NCI-H345 treated with DMSO at 0.1 percent for 48 hours (cell line): ENCODE data around the gene TAS2R43.
"Not testable (repeated sequence)": the region's sequence is repeated elsewhere in the genome, so short reads cannot be mapped to it uniquely, and the experiment has no call there.

Experiments
- DNase-seq: peaks from one replicate; lab custom pipeline; 2025; ENCODE audit not compliant: unreplicated experiment; lab: John Stamatoyannopoulos, UW

The TAS2R43 gene

GRCh38 chr12:11092128-11092527 lies at the start of gene TAS2R43:
Gene TAS2R43 (minus strand): TSS chr12:11092313. CDS start chr12:11092229, 84 bp downstream.
- DNase-seq, result no peak

GRCh38 chr12:11136075-11136474 lies 44.0 kb upstream of the TAS2R43 start:
- DNase-seq, result no peak

GRCh38 chr12:11134305-11134704 lies 42.2 kb upstream of the TAS2R43 start, which contains the start of gene TAS2R30:
Gene TAS2R30 (minus strand): TSS chr12:11134644. CDS start chr12:11134244, 400 bp downstream.
- no peak for DNase-seq

- DNase-seq, result no peak
Measured at GRCh38 chr12:11133816-11134215, 41.7 kb upstream of the TAS2R43 start.

GRCh38 chr12:11133162-11133561 lies 41.0 kb upstream of the TAS2R43 start:
- DNase-seq, result no peak

- DNase-seq, result no peak
Measured at GRCh38 chr12:11130999-11131398, 38.9 kb upstream of the TAS2R43 start.

GRCh38 chr12:11130382-11130781 lies 38.3 kb upstream of the TAS2R43 start:
- no peak for DNase-seq

- not testable (repeated sequence) for DNase-seq
Measured at GRCh38 chr12:11114130-11114529, 22.0 kb upstream of the TAS2R43 start.

GRCh38 chr12:11111213-11111612 lies 19.1 kb upstream of the TAS2R43 start:
- DNase-seq, result not testable (repeated sequence)

GRCh38 chr12:11108862-11109261 lies 16.7 kb upstream of the TAS2R43 start:
- DNase-seq, result no peak

GRCh38 chr12:11107719-11108118 lies 15.6 kb upstream of the TAS2R43 start:
- DNase-seq, result no peak

- DNase-seq, result no peak
Measured at GRCh38 chr12:11106288-11106687, 14.2 kb upstream of the TAS2R43 start.

- DNase-seq, result no peak
Measured at GRCh38 chr12:11105546-11105945, 13.4 kb upstream of the TAS2R43 start.

GRCh38 chr12:11094910-11095309 lies 2.8 kb upstream of the TAS2R43 start:
- DNase-seq, result not testable (repeated sequence)

- DNase-seq, result no peak
Measured at GRCh38 chr12:11089246-11089645, 2.9 kb downstream of the TAS2R43 start.

GRCh38 chr12:11085419-11085818 lies 6.7 kb downstream of the TAS2R43 start:
- DNase-seq, result no peak

- no peak for DNase-seq
Measured at GRCh38 chr12:11081987-11082386, 10.1 kb downstream of the TAS2R43 start.

GRCh38 chr12:11078246-11078645 lies 13.9 kb downstream of the TAS2R43 start:
- no peak for DNase-seq

- DNase-seq, result no peak
Measured at GRCh38 chr12:11075642-11076041, 16.5 kb downstream of the TAS2R43 start.

GRCh38 chr12:11071414-11071813 lies 20.7 kb downstream of the TAS2R43 start:
- no peak for DNase-seq

GRCh38 chr12:11070999-11071398 lies 21.1 kb downstream of the TAS2R43 start:
- DNase-seq, result no peak

GRCh38 chr12:11069854-11070365 lies 22.2 kb downstream of the TAS2R43 start:
- no peak for DNase-seq

- DNase-seq, result no peak
Measured at GRCh38 chr12:11067514-11067913, 24.6 kb downstream of the TAS2R43 start.
